GM18517 (cell line): ENCODE data around the gene TRIM7.
"Not testable (repeated sequence)": the region's sequence is repeated elsewhere in the genome, so short reads cannot be mapped to it uniquely, and the experiment has no call there.

ENCODE experiments used
- ATAC-seq: cut with Tn5 transposase; IDR thresholded peaks from one replicate; pipeline ENCODE4 v1.9.1; 2021; ENCODE audit warnings: mild to moderate bottlenecking, moderate library complexity; ENCODE audit not compliant: unreplicated experiment

Gene TRIM7

DNA sequence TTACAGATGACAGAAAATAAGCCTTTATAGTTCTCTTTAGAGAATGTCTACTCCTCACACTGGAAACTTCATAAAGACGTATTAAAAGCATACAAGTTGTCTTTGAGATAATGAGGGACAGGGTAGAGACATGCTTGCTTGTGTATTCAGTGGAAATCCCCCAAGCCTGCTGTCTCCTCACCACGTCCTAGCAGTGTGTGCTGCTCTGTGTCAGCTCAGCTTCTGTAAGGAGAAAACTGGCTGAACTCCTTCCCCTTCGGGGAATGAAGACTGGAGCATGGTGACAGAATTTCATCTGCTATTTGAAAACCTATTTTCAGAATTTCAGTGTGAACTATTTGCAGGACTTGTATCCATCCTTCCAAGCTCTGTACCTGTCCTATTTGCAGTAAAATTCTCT is 48.2 kb downstream of the TRIM7 start:
- no peak for ATAC-seq

DNA sequence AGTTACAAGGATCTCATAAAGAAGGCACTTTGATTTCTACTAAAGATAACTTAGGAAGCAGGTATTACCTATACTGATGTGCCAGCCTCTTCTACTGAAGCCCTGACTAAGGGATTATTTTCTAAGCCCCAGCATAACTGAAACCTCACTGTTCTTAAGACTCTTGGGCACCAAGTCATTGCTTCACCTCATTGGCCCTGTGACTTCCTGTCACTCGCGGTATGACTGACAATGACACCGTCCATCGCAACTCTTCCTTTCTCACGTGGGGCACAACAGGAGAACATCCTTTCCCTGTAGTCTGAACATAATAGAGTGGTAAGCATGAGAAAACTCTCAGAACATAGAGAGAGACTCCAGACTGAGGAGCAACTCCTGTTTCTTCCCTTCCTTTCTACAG is 51.2 kb downstream of the TRIM7 start:
- ATAC-seq: no peak

DNA sequence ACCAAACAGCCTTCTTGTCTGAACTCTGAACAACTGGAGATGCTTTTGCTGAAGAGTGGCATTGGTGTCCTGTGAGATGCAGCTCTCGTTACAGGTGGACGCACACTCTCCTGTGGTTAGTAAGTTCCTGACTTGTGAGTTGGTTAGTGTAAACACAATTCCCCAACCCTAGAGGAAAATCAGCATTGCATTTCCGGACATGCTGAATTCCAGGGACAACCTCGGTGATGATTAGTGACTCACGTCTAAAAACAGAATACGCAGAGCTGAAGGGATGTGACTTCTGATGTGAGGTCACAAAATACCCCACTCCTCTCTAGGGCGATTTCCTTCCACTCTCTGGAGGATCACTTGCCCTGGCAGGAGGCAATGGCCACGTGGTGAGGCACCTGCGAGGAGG is 52.6 kb downstream of the TRIM7 start:
- ATAC-seq: no peak

DNA sequence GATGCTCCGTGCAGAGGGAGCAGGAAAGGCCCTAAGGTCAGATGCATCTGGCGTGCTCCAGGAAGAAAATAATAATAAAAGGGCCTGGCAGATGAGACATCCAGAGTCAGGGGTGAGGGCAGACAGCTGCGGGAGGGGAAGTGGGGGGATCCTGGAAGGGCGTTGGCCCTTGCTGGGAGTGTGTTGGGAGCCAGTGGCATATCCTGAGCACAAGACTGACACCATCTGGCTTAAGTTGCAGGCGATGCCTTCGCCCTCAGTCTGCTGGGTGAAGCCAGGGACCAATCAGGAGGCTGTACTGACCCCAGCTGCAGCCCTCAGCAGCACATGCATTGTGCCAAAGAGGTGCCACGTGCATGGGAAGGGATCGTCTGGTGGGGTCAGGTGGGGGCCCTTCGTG is 53.9 kb downstream of the TRIM7 start:
- ATAC-seq: no peak

DNA sequence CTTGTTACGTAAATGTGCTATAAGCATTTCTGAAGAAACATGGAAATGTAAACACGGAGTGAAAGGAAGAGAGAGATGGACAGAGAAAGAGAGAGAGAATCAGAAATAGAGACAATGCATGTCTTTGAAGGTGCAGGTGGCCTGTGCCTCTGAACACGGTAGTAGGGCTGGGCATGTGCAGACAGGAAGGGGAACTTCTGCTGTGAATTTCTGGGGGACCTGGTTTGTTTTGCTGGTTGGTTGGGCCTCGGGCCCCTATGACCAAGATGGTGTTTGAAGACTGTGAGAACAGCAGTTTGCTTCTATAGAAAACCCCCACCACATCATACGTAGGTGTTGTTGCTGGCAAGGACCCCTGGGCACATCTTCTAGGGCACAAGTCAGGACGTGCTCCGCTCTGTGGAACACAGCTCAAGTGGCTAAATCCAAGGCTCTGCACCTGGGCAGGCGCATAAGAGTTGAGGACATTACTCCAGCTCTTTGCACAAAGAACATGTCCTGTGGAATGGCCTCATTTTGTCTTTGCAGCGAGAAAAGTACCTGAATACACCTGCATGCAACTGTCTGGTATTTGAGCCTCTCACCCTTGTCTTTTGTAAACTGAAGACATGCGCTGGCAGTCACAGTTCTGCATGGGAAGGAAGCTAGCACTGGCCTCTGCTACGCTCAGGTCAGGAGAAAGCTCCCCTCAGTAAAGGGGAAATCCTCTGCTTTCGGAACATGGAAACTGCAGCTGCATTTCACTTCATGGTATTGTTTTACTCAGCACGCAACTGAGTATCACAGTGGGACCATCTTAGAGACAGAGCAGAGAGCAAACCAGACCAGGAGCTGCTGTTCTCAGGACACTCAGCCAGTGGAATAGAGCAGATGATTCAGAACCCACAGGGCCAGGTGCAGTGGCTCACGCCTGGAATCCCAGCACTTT is 54.9 kb downstream of the TRIM7 start:
- no peak for ATAC-seq

DNA sequence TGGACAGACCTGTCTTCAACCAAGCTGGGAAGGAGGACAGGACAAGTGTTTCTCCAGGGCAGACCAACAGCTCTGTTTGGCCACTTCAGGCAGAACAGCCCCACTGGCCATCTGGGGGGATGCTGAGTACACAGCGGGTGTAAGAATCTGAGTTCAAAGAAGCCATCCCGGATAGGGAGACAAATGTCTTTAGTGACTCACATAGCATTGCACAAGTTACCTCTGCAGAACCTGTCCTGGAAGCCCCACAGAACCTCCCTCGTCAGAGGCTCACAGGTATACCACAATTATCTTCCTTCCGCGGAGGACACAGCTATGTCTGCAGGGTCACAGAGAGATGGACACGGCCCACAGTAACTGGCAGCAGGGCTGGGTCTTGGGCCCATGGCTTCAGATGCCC is 55.6 kb downstream of the TRIM7 start:
- ATAC-seq: no peak

DNA sequence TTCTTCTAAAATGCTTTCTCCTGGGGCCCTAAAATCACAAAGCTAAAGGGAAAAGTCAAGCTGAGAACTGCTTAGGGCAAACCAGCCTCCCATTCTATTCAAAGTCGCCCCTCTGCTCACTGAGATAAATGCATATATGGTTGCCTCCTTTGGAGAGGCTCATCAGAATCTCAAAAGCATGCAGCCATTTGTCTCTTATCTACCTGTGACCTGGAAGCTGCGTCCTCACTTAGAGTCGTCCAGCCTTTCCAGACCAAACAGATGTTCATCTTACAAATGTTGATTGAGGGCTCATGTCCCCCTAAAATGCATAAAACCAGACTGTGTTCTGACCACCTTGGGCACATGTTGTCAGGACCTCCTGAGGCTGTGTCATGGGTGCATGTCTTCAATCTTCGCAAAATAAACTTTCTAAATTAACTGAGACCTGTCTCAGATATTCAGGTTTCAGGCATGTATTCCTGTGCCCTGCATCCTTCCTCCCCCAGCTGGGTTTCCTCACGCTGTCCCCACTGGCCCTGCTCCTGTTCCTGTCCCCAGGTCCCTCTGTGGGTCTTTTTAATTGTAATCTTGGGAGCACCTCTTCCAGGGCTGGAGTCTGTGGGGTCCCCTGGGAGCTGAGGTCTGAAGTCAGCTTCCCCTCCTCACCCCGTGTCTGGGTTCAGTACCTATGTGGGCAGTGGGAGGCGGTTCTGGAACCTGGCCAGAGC is 57.9 kb downstream of the TRIM7 start, which contains the start of gene OR2V2:
Gene OR2V2, plus strand, starts transcription at position 660 of the 710 bp plus-strand sequence. CDS start 7,357 bp downstream, outside the sequence.
- not testable (repeated sequence) for ATAC-seq

DNA sequence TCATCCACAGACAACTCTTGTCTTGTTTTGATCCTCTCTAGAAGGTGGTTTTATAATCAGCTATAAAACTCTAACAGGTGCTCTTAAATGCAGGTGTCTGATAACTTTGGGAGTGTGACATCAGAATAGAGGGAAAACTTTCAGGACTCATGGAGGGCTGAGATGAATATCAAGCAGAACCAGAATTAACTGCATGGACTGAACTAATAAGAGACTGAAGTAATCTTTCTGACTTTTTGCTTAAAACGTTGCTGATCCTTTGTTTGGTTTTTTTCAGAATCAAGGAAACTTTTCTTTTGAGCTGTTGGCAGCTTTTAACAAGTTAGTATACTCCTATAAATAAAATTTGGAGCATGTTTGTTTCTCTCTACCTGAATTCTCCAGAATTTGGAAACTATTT is 59.9 kb downstream of the TRIM7 start:
- no peak for ATAC-seq
